BE2C (cell line): ENCODE results near the gene PAPPA.

Experiments
- DNase-seq: peaks from one replicate; pipeline ENCODE4 v3.0.0-alpha.2; 2020
- H3K27me3 ChIP-seq: fragments of 250-450 bp; sonication (Bioruptor Pico); 2 replicates; pipeline ENCODE4 v1.5.1; 2020; ENCODE audit warnings: mild to moderate bottlenecking
- H3K36me3 ChIP-seq: fragments of 250-450 bp; sonication (Bioruptor Pico); 2 replicates; pipeline ENCODE4 v1.5.1; 2020; ENCODE audit warnings: mild to moderate bottlenecking
- H3K4me1 ChIP-seq: fragments of 250-450 bp; sonication (Bioruptor Pico); 2 replicates; pipeline ENCODE4 v1.5.1; 2020
- H3K4me3 ChIP-seq: 2 replicates; pipeline ENCODE4 v1.5.1; 2011; ENCODE audit warnings: low read depth, low read length
- H3K9me3 ChIP-seq: fragments of 250-450 bp; sonication (Bioruptor Pico); 2 replicates; pipeline ENCODE4 v1.5.1; 2020
- CTCF ChIP-seq: IDR thresholded peaks from 2 replicates; pipeline ENCODE4 v1.5.1; 2012; ENCODE audit warnings: mild to moderate bottlenecking, low read depth, low read length

The PAPPA gene

GRCh38 chr9:116196806-116197205, 43.2 kb downstream of the PAPPA start:
- no peak for DNase-seq
- no peaks in the 10 kb centered on the region for H3K36me3 ChIP-seq

GRCh38 chr9:116198344-116198743, 44.8 kb downstream of the PAPPA start:
- H3K27me3 ChIP-seq, result no peaks in the 10 kb centered on the region
- H3K9me3 ChIP-seq, result no peaks in the 10 kb centered on the region
- no peak overlapping the region for H3K4me3 ChIP-seq
- H3K36me3 ChIP-seq, result no peaks in the 10 kb centered on the region
- DNase-seq, result no peak
- no peaks in the 10 kb centered on the region for H3K4me1 ChIP-seq
- no peak for TF ChIP-seq CTCF

More at GRCh38 chr9:116196806-116197205, 43.2 kb downstream of the PAPPA start:
- H3K27me3 ChIP-seq, result no peaks in the 10 kb centered on the region
- H3K4me3 ChIP-seq, result no peak overlapping the region
- no peaks in the 10 kb centered on the region for H3K9me3 ChIP-seq
- TF ChIP-seq CTCF, result no peak
- no peaks in the 10 kb centered on the region for H3K4me1 ChIP-seq

- no peak for DNase-seq
- Histone ChIP-seq H3K27me3 (no peaks in the 10 kb centered on the region; the same call in 1 of the 2 replicates), H3K36me3 (no peaks in the 10 kb centered on the region), H3K9me3 (no peaks in the 10 kb centered on the region), H3K4me1 (no peaks in the 10 kb centered on the region), H3K4me3 (no peak overlapping the region)
- no peak for TF ChIP-seq CTCF
Measured at GRCh38 chr9:116202219-116202912, 48.8 kb downstream of the PAPPA start.

GRCh38 chr9:116204252-116204882, 50.8 kb downstream of the PAPPA start:
- TF ChIP-seq CTCF, result no peak
- H3K4me1 ChIP-seq, result no peaks in the 10 kb centered on the region

GRCh38 chr9:116207371-116208111, 54.0 kb downstream of the PAPPA start:
- Histone ChIP-seq H3K36me3 (no peaks in the 10 kb centered on the region), H3K4me3 (no peak overlapping the region), H3K27me3 (no peaks in the 10 kb centered on the region; the same call in 1 of the 2 replicates), H3K4me1 (no peaks in the 10 kb centered on the region), H3K9me3 (no peaks in the 10 kb centered on the region)
- TF ChIP-seq CTCF, result no peak
- no peak for DNase-seq

More at GRCh38 chr9:116204252-116204882, 50.8 kb downstream of the PAPPA start:
- no peaks in the 10 kb centered on the region for H3K36me3 ChIP-seq
- H3K4me3 ChIP-seq, result no peak overlapping the region
- no peak for DNase-seq
- no peaks in the 10 kb centered on the region; the same call in 1 of the 2 replicates for H3K27me3 ChIP-seq
- H3K9me3 ChIP-seq, result no peaks in the 10 kb centered on the region
